ENCODE results near the gene IL5RA.

IL5RA gene

GRCh38 chr3:3141939-3142338 lies 31.8 kb upstream of the IL5RA start:
- Histone ChIP-seq H3K36me3 (replicated peaks; ENCODE audit: insufficient read depth, low read length) (no peaks in the 10 kb centered on the region; the same call in 1 of the 2 replicates), H3K4me1 (ENCODE audit: low read length) (no peaks in the 10 kb centered on the region), H3K9ac (ENCODE audit: low read length) (no peak overlapping the region), H3K9me3 (replicated peaks; ENCODE audit: insufficient read depth, low read length) (no peaks in the 10 kb centered on the region), H3K9me2 (replicated peaks; ENCODE audit: insufficient read depth, low read length) (no peaks in the 10 kb centered on the region), H3F3A (ENCODE audit: insufficient read depth, low read length) (no peaks in the 10 kb centered on the region), H3K4me3 (ENCODE audit: low read length) (no peak overlapping the region), H3K27me3 (replicated peaks; ENCODE audit: insufficient read depth, low read length) (no peaks in the 10 kb centered on the region), H3K79me2 (ENCODE audit: low read length) (no peaks in the 10 kb centered on the region), H4K20me1 (ENCODE audit: insufficient read depth, low read length) (no peaks in the 10 kb centered on the region), H3K27ac (ENCODE audit: low read length) (no peak overlapping the region), H3K4me2 (ENCODE audit: low read depth, low read length) (no peak overlapping the region), H2AFZ (ENCODE audit: low read length) (no peak overlapping the region)
- DNase-seq = no peak
- TF ChIP-seq EZH2 (optimal IDR thresholded peaks at IDR 0.05; ENCODE audit: low read depth, low read length) (no peak), EZH2phosphoT487 (IDR thresholded peaks at IDR 0.05; ENCODE audit: low read length) (no peak), CTCF (IDR thresholded peaks at IDR 0.05; ENCODE audit: low read length) (no peak)

GRCh38 chr3:3137526-3137925 lies 27.4 kb upstream of the IL5RA start:
- no peak overlapping the region for H2AFZ ChIP-seq (ENCODE audit: low read length)
- no peak overlapping the region for H3K4me2 ChIP-seq (ENCODE audit: low read depth, low read length)
- no peak overlapping the region for H3K27ac ChIP-seq (ENCODE audit: low read length)
- H3K9me3 ChIP-seq (replicated peaks; ENCODE audit: insufficient read depth, low read length) = no peaks in the 10 kb centered on the region
- H3K79me2 ChIP-seq (ENCODE audit: low read length) = peaks cover 29% of the 10 kb centered on the region
- no peak for DNase-seq
- no peaks in the 10 kb centered on the region for H3K27me3 ChIP-seq (replicated peaks; ENCODE audit: insufficient read depth, low read length)
- TF ChIP-seq EZH2phosphoT487 (IDR thresholded peaks at IDR 0.05; ENCODE audit: low read length) (no peak), CTCF (IDR thresholded peaks at IDR 0.05; ENCODE audit: low read length) (no peak), EZH2 (optimal IDR thresholded peaks at IDR 0.05; ENCODE audit: low read depth, low read length) (no peak)
- H3F3A ChIP-seq (ENCODE audit: insufficient read depth, low read length) = no peaks in the 10 kb centered on the region
- H3K4me3 ChIP-seq (ENCODE audit: low read length) = no peak overlapping the region
- no peak overlapping the region for H3K9ac ChIP-seq (ENCODE audit: low read length)
- H3K9me2 ChIP-seq (replicated peaks; ENCODE audit: insufficient read depth, low read length) = no peaks in the 10 kb centered on the region
- no peaks in the 10 kb centered on the region for H4K20me1 ChIP-seq (ENCODE audit: insufficient read depth, low read length)
- H3K36me3 ChIP-seq (replicated peaks; ENCODE audit: insufficient read depth, low read length) = no peaks in the 10 kb centered on the region
- H3K4me1 ChIP-seq (ENCODE audit: low read length) = no peaks in the 10 kb centered on the region

- no peak overlapping the region for H3K4me2 ChIP-seq (ENCODE audit: low read depth, low read length)
- no peaks in the 10 kb centered on the region for H3K9me2 ChIP-seq (replicated peaks; ENCODE audit: insufficient read depth, low read length)
- H4K20me1 ChIP-seq (ENCODE audit: insufficient read depth, low read length) = no peaks in the 10 kb centered on the region
- H3K9ac ChIP-seq (ENCODE audit: low read length) = no peak overlapping the region
- no peaks in the 10 kb centered on the region for H3F3A ChIP-seq (ENCODE audit: insufficient read depth, low read length)
- H2AFZ ChIP-seq (ENCODE audit: low read length) = no peak overlapping the region
- no peak overlapping the region for H3K27ac ChIP-seq (ENCODE audit: low read length)
- H3K79me2 ChIP-seq (ENCODE audit: low read length) = peaks cover 29% of the 10 kb centered on the region
- no peak for DNase-seq
- H3K9me3 ChIP-seq (replicated peaks; ENCODE audit: insufficient read depth, low read length) = no peaks in the 10 kb centered on the region
- H3K4me1 ChIP-seq (ENCODE audit: low read length) = no peaks in the 10 kb centered on the region
- TF ChIP-seq EZH2 (optimal IDR thresholded peaks at IDR 0.05; ENCODE audit: low read depth, low read length) = no peak
- TF ChIP-seq EZH2phosphoT487 (IDR thresholded peaks at IDR 0.05; ENCODE audit: low read length) = no peak
- no peak for TF ChIP-seq CTCF (IDR thresholded peaks at IDR 0.05; ENCODE audit: low read length)
- no peaks in the 10 kb centered on the region for H3K36me3 ChIP-seq (replicated peaks; ENCODE audit: insufficient read depth, low read length)
- no peak overlapping the region for H3K4me3 ChIP-seq (ENCODE audit: low read length)
- no peaks in the 10 kb centered on the region for H3K27me3 ChIP-seq (replicated peaks; ENCODE audit: insufficient read depth, low read length)
Observed at GRCh38 chr3:3134750-3135448, 24.7 kb upstream of the IL5RA start.

All from MM.1S (cell line).